Panc1 (cell line): ENCODE results near the gene LRRK1. TPM values are rescaled to one million over a fixed set of nuclear protein-coding genes. Genes with fewer than 3 reads are reported as not detected.

ENCODE experiments used
- ATAC-seq: fragments of 200-7000 bp; cut with Tn5 transposase; 2 replicates; pipeline ENCODE4 v1.9.1; 2020; ENCODE audit warnings: mild to moderate bottlenecking, moderate library complexity
- BruUV-seq: library from RNA; stranded (reverse); fragments of 400-500 nt; replicated peaks from 2 replicates; lab custom pipeline; 2021; lab: Mats Ljungman, UMichigan
- CTCF ChIA-PET: fragments of 300-600 bp; sonication (Branson Sonifier 250); formaldehyde crosslinking; loops from one replicate; lab custom pipeline; 2022; ENCODE audit warnings: antibody characterized with exemption; lab: Charles Lee
- POLR2A ChIA-PET: fragments of 300-600 bp; sonication (Branson Sonifier 250); formaldehyde crosslinking; loops from one replicate; lab custom pipeline; 2022; ENCODE audit warnings: antibody characterized with exemption; lab: Charles Lee
- DNase-seq: peaks from one replicate; pipeline ENCODE4 v3.0.0-alpha.2; 2010; ENCODE audit warnings: low read depth, low spot score
- H3K27ac ChIP-seq: 2 replicates; pipeline ENCODE4 v1.5.1; 2011; ENCODE audit warnings: mild to moderate bottlenecking, low read length, inconsistent platforms
- H3K27me3 ChIP-seq: fragments of 200-500 bp; sonication (Bioruptor generic); 2 replicates; pipeline ENCODE4 v1.6.0; 2014; ENCODE audit warnings: low read length, inconsistent platforms; ENCODE audit not compliant: control insufficient read depth, insufficient read depth
- H3K36me3 ChIP-seq: fragments of 200-500 bp; sonication (Bioruptor generic); 2 replicates; pipeline ENCODE4 v1.5.1; 2014; ENCODE audit warnings: inconsistent platforms, mild to moderate bottlenecking, low read length, moderate library complexity; ENCODE audit not compliant: control insufficient read depth, insufficient read depth
- H3K4me1 ChIP-seq: 2 replicates; pipeline ENCODE4 v1.5.1; 2011; ENCODE audit warnings: inconsistent platforms, mild to moderate bottlenecking, low read length, moderate library complexity; ENCODE audit not compliant: control insufficient read depth, insufficient read depth
- H3K4me3 ChIP-seq, 2 experiments: 2 replicates each; pipeline ENCODE4 v1.5.1; 2011 to 2012; ENCODE audit warnings: low read depth in 2 of 2, low read length in 2 of 2, mild to moderate bottlenecking in 2 of 2, inconsistent platforms in 1 of 2, moderate library complexity in 1 of 2
- H3K9me3 ChIP-seq: fragments of 200-500 bp; sonication (Bioruptor generic); 2 replicates; pipeline ENCODE4 v1.5.1; 2014; ENCODE audit warnings: low read depth, mild to moderate bottlenecking, inconsistent platforms, low read length, moderate library complexity; ENCODE audit not compliant: control insufficient read depth, insufficient read depth
- POLR2AphosphoS5 ChIP-seq: IDR thresholded peaks from 2 replicates; pipeline ENCODE4 v1.6.1; 2012; ENCODE audit warnings: mild to moderate bottlenecking, low read depth, low read length, moderate library complexity
- SIN3A ChIP-seq: IDR thresholded peaks from 2 replicates; pipeline ENCODE4 v1.6.1; 2012; ENCODE audit warnings: low read depth, mild to moderate bottlenecking, low read length, moderate library complexity, borderline replicate concordance; ENCODE audit not compliant: insufficient read depth
- TCF7L2 ChIP-seq: IDR thresholded peaks from 2 replicates; pipeline ENCODE4 v1.6.1; 2011; ENCODE audit warnings: mild to moderate bottlenecking, low read depth, low read length, inconsistent platforms
- in situ Hi-C: cut with HindIII; loops from 2 replicates; pipeline ENCODE4 v1.10.0; 2016; ENCODE audit warnings: low sequenced_read_pairs, low pct_unique_long_range_greater_than_20kb
- intact Hi-C: fragments of 100-400 bp; cut with micrococcal nuclease; formaldehyde crosslinking; loops from one replicate; pipeline ENCODE4 v1.10.0; 2022; ENCODE audit not compliant: unreplicated experiment
- total RNA-seq: library from RNA; stranded (reverse); gene quantifications from one replicate; pipeline ENCODE4 v1.2.1, GENCODE V29; 2021; ENCODE audit not compliant: unreplicated experiment
- TF ChIP-seq, protein P1 (sequence below): fragments of 450-650 bp; IDR thresholded peaks from 2 replicates; pipeline ENCODE4 v1.5.1; 2017; ENCODE audit warnings: mild to moderate bottlenecking
- TF ChIP-seq, protein P2 (sequence below), 2 experiments: IDR thresholded peaks; 2 replicates each; pipeline ENCODE4 v1.6.1; 2011 to 2012; ENCODE audit warnings: low read depth in 2 of 2, control low read depth in 1 of 2, low read length in 1 of 2, mild to moderate bottlenecking in 1 of 2, moderate library complexity in 1 of 2; ENCODE audit not compliant: insufficient read depth in 1 of 2

The LRRK1 gene
- total RNA-seq, 1 experiment from 2014 or later = 88.0 TPM

DNA sequence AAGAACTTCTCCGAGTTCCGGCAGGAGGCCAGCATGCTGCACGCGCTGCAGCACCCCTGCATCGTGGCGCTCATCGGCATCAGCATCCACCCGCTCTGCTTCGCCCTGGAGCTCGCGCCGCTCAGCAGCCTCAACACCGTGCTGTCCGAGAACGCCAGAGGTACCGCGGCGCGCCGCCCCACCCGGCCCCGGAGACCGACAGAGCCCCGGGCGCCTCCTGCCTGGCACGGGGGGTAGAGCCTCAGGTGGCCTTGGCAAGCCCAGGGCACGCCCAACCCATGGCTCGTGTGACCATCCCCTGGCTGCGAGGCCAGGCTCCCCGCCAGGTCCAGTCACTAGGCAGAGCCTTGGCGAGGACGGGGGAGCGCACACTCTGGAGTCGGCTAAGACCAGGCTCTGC, 134.1 kb downstream of the LRRK1 start:
- no peak for TF ChIP-seq POLR2AphosphoS5
- no peak for TF ChIP-seq SIN3A
- TF ChIP-seq, protein P1, sequence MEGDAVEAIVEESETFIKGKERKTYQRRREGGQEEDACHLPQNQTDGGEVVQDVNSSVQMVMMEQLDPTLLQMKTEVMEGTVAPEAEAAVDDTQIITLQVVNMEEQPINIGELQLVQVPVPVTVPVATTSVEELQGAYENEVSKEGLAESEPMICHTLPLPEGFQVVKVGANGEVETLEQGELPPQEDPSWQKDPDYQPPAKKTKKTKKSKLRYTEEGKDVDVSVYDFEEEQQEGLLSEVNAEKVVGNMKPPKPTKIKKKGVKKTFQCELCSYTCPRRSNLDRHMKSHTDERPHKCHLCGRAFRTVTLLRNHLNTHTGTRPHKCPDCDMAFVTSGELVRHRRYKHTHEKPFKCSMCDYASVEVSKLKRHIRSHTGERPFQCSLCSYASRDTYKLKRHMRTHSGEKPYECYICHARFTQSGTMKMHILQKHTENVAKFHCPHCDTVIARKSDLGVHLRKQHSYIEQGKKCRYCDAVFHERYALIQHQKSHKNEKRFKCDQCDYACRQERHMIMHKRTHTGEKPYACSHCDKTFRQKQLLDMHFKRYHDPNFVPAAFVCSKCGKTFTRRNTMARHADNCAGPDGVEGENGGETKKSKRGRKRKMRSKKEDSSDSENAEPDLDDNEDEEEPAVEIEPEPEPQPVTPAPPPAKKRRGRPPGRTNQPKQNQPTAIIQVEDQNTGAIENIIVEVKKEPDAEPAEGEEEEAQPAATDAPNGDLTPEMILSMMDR = no peak
- TF ChIP-seq, protein P2, sequence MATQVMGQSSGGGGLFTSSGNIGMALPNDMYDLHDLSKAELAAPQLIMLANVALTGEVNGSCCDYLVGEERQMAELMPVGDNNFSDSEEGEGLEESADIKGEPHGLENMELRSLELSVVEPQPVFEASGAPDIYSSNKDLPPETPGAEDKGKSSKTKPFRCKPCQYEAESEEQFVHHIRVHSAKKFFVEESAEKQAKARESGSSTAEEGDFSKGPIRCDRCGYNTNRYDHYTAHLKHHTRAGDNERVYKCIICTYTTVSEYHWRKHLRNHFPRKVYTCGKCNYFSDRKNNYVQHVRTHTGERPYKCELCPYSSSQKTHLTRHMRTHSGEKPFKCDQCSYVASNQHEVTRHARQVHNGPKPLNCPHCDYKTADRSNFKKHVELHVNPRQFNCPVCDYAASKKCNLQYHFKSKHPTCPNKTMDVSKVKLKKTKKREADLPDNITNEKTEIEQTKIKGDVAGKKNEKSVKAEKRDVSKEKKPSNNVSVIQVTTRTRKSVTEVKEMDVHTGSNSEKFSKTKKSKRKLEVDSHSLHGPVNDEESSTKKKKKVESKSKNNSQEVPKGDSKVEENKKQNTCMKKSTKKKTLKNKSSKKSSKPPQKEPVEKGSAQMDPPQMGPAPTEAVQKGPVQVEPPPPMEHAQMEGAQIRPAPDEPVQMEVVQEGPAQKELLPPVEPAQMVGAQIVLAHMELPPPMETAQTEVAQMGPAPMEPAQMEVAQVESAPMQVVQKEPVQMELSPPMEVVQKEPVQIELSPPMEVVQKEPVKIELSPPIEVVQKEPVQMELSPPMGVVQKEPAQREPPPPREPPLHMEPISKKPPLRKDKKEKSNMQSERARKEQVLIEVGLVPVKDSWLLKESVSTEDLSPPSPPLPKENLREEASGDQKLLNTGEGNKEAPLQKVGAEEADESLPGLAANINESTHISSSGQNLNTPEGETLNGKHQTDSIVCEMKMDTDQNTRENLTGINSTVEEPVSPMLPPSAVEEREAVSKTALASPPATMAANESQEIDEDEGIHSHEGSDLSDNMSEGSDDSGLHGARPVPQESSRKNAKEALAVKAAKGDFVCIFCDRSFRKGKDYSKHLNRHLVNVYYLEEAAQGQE (IDR thresholded peaks at IDR 0.05; ENCODE audit: insufficient read depth in 1 of 2, low read depth in 2 of 2, low read length in 1 of 2) = no peak
- no peak for TF ChIP-seq TCF7L2
- Histone ChIP-seq H3K36me3 (peaks cover 10% of the 10 kb centered on the region), H3K9me3 (no peaks in the 10 kb centered on the region), H3K4me3 (no peak overlapping the region), H3K4me1 (no peaks in the 10 kb centered on the region), H3K27me3 (no peaks in the 10 kb centered on the region), H3K27ac (no peak overlapping the region)
- in situ Hi-C loops = no loop called here
- CTCF ChIA-PET = no interaction called here
- POLR2A ChIA-PET = no interaction called here
- no peak for ATAC-seq
- no TSS peak for BruUV-seq
- DNase-seq = no peak
- intact Hi-C loops = no loop called here

DNA sequence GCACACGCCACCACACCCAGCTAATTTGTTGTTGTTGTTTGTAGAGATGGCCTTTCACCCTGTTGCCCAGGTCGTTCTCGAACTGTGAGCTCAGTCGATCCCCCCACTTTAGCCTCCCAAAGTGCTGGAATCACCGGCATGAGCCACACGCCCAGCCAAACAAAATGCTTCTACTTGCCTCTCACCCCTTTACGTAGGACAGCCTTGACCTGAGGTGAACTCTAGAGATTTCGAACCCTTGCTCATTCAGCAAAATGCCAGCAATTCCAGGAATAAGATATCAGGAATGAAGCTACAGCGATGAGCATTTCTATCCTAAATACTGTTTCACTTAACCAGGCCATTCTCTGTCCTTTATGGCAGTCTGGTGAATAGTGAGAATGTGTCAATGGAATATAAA, 135.0 kb downstream of the LRRK1 start:
- ChIA-PET POLR2A (no interaction called here), CTCF (no interaction called here)
- DNase-seq (no peak), ATAC-seq (no peak)
- Histone ChIP-seq H3K27me3 (no peaks in the 10 kb centered on the region), H3K4me3 (no peak overlapping the region), H3K36me3 (peaks cover 10% of the 10 kb centered on the region), H3K9me3 (no peaks in the 10 kb centered on the region), H3K27ac (no peak overlapping the region), H3K4me1 (no peaks in the 10 kb centered on the region)
- in situ Hi-C loops = no loop called here
- intact Hi-C loops = no loop called here
- no TSS peak for BruUV-seq
- no peak for TF ChIP-seq SIN3A
- TF ChIP-seq, protein P1 = no peak
- TF ChIP-seq POLR2AphosphoS5 = no peak
- TF ChIP-seq TCF7L2 = no peak
- TF ChIP-seq, protein P2 (IDR thresholded peaks at IDR 0.05; ENCODE audit: insufficient read depth in 1 of 2, low read depth in 2 of 2, low read length in 1 of 2) = no peak
